Dedifferentiated amniotic fluid mesenchymal stem cell (primary cell): ENCODE data around the gene CARTPT.

ENCODE experiments used
- DNase-seq: peaks from one replicate; pipeline ENCODE4 v3.0.0-alpha.2; 2016; ENCODE audit errors: extremely low spot score

The CARTPT gene

DNA sequence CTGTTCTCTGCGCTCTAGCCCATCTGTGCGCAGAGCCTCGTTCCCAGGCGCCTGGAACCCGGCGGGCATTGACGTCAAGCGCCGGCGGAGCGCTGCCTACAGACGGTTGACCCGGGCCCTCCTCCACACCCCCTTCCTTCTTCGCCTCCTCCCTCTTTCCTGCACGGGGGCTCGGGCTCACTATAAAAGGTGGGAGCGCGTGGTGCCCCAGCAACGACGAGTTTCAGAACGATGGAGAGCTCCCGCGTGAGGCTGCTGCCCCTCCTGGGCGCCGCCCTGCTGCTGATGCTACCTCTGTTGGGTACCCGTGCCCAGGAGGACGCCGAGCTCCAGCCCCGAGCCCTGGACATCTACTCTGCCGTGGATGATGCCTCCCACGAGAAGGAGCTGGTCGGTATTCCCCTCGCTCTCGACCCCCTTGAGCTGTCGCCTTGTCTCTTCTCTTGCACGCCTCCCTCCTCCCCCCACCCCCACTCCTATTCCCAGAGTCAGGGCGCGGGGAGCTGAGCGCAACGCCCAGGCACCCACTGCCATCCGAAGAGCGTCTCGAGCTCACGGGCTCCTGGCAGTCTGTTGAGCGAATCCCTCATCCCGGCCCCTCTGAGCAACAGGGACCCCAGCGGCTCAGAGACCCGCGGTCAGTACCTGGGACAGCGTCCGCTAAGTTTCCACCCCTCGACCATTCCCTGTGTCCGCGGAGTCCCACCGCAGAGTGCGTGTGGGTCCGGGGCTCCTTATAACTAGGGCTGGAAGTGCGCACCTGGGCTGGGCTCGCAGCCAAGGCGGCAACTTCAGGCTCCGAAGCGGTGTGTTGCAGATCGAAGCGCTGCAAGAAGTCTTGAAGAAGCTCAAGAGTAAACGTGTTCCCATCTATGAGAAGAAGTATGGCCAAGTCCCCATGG, at the start of gene CARTPT:
CARTPT (plus strand) TSS at position 213 of the 902 bp plus-strand sequence; CDS start at position 232, 19 bp downstream.
- DNase-seq, result no peak

DNA sequence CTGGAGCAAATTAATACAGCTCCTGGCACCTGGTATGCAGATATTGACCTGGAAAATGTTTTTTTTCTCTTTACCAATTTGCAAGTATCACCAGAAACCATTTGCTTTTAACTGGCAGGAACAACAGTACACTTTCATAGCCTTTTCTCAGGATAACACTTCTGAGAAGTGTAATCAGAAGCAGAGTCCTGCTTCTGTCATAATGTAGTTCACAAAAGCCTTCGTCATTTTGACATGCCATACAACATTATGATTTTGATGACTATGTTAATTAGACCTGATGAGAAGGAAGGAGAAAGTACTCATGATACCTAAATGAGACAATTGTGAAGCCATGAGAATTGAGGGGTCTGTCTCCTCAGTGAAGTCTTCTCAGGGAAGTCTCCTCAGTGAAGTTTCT, 41.1 kb upstream of the CARTPT start:
- no peak for DNase-seq

GRCh38 chr5:71679714-71680113, 39.4 kb upstream of the CARTPT start:
- DNase-seq, result no peak

DNA sequence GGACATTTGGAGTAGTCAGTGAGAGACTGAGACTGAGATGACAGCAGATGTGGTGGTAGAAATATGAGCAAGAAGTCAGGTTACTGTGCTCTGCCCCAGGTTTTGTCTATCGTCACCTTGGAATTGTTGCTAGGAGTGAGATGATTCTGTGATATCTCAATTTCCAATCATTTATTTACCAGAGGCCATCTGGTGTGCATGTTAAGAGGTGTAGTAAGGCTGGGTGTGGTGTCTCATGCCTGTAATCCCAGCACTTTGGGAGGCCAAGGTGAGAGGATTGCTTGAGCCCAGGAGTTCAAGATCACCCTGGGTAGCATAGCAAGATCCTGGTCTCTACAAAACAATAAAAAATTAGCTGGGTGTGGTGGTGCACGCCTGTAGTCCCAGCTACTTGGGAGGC, 38.6 kb upstream of the CARTPT start:
- no peak for DNase-seq

DNA sequence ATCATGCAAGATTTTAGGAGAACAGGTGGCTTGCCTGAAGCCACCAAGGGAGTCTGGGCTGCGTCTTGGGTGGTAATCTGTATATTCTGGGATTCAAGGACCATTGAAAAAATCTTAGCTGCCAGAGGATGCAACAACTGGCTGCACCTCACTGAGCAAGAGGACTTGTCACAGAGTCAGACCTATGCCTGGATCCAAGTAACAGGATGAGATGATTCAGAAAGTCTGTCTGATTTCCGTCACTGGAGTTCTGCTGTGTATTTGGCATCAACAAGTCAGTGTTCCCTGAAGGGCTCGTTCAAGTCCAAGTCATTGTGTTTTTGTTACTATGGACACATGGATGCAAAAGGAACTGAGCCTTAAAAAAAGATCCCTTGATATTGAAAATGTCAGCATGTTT, 37.8 kb upstream of the CARTPT start:
- no peak for DNase-seq

DNA sequence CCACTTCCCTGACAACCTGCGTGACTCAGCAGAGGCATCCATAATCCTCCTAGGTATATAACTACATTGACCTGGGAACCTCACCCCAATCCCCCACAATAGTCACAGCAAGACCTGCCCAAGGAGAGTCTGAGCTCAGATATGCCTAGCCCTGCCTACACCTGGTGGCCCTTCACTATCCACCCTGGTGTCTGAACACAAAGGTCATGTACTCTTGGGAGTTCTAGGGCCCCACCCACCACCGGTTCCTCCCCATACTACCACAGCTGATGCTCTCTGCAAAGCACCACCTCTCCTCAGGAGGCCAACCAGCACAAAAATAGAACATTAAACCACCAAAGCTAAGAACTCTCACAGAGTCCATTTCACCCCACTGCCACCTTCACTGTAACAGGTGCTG, 34.8 kb upstream of the CARTPT start:
- no peak for DNase-seq

GRCh38 chr5:71693828-71694427, 25.1 kb upstream of the CARTPT start:
- DNase-seq, result no peak

GRCh38 chr5:71695071-71695470, 24.0 kb upstream of the CARTPT start:
- DNase-seq, result no peak

GRCh38 chr5:71695595-71695994, 23.5 kb upstream of the CARTPT start:
- no peak for DNase-seq

- no peak for DNase-seq
These were observed 21.1 kb upstream of the CARTPT start for GRCh38 chr5:71697967-71698366.

- no peak for DNase-seq
These were observed 19.8 kb upstream of the CARTPT start for GRCh38 chr5:71699233-71699632.

DNA sequence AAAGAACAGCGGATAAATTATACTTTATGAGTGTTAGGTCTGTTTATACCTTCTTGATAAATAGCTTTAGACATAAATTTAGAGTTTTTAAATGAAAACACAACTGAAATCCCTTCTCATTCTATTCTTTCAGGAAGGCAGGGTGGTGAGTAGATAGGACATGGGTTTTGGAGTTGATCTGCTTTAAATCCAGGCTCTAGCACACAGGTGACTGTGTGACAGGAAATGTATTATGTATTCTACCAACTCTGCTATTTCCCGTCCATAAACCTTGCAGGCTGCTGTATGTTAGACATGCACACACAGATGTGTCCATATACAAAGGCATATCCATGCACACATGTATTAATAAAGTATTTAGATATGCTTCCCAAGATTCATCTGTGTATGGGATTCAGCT, 19.3 kb upstream of the CARTPT start:
- DNase-seq, result no peak

DNA sequence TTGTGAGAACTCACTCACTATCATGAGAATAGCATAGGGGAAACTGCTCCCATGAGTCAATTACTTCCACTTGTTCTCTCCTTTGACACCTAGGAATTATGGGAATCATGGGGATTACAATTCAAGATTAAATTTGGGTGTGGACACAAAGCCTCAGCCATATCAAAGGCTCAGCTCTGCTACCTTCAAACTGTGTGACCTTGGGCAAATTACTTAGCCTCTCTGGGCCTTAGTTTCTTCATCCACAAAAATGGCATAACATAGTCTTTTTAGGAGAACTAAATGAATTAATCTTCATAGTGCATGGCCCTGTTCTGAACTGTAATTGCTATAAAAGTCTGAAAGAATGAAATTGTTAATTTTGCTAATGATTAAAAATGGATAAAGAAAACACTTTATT, 18.3 kb upstream of the CARTPT start:
- DNase-seq, result no peak

GRCh38 chr5:71701407-71701806, 17.7 kb upstream of the CARTPT start:
- no peak for DNase-seq

DNA sequence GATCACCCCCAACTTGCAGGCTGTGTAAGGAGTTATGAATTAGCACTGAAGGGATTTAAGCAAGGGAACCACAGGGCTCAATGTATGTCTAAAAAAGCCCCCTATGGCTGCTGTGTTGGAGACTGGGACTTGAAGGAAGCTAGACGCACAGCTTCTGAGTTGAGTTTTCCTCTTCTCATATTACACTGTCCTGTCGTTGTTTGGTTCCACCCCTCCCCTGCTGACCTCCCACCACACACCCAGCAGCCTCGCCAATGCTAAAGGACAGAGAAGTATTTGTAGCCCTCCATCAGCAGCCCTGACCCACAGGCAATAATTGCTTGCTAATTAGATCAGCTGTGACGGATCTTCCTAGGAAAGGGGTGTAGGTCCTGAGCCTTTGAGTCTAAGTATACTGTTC, 15.1 kb upstream of the CARTPT start:
- DNase-seq, result no peak

DNA sequence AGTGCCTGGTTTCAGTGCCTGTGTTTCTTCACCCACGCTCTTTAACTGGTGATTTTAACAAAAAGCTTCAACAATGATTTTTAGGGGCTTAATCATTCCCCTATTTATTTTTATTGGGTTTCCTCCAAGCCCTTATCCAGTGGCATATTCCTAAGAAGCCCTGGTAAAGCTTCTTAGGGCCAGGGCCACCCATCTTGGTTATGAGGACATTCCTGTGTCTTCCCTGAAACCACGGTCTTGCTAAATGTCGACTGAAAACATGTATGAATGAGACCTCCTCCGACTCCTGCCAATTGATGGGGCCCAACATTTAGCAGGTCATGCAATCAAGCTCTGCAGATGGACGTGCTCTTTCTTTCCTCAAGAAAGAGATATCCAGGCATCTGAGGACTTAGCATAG, 13.7 kb upstream of the CARTPT start:
- DNase-seq, result no peak

- no peak for DNase-seq
These were observed 12.2 kb upstream of the CARTPT start for GRCh38 chr5:71706906-71707305.

DNA sequence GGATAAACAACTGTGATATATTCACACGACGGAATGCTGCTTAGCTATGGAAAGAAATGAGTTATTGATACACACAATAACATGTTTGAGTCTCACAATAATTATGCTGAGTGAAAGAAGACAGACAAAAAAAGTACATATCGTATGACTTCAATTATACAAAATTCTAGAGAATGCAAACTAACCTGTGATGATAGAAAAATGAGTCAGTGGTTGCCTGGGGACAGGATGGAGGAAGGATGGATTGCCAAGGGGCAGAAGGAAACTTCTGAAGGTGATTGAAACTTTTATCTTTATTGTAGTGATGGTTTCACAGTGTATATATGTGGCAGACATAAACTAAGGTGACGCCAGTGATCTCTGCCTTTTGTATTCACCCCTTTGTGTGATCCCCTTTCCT, 7.5 kb upstream of the CARTPT start:
- no peak for DNase-seq

DNA sequence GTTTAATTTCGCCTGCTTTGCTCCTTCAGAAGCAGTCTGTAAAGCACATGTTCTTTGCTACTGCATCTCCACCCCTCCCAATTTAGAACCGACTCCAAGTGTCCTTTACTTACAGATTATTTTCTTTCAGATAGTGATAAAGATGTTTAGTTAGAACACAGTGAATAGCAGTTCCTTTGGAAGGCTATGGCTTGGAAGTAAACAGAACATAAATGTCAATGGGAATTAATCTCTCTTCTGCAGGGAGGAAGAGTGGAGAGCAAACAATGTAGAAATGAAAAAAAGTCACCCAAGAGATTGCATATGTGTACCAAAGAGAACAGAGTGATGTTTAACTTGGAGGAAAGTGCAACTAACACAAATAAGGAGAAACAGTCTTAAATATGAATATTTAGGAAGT, 4.2 kb upstream of the CARTPT start:
- no peak for DNase-seq

DNA sequence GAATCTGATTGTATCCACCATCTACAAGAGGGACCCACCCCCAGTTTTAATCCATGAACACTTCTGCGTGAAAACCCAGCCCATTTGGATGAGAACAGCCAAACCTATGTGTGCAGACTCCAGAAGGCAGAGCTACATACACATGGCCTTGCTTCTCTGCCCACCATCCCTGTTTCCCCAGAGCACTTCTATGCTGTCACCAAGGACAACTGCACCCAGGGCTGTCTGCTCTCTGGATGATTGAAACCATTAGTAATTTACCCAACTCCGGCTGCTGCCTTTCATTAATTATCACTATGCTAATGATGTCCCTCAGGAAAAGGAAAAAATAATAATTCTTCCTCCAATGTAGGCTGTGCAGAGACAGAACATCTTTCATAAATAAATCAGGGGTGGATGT, 8.9 kb downstream of the CARTPT start:
- DNase-seq, result no peak

- DNase-seq, result no peak
These were observed 11.9 kb downstream of the CARTPT start for GRCh38 chr5:71731015-71731414.

DNA sequence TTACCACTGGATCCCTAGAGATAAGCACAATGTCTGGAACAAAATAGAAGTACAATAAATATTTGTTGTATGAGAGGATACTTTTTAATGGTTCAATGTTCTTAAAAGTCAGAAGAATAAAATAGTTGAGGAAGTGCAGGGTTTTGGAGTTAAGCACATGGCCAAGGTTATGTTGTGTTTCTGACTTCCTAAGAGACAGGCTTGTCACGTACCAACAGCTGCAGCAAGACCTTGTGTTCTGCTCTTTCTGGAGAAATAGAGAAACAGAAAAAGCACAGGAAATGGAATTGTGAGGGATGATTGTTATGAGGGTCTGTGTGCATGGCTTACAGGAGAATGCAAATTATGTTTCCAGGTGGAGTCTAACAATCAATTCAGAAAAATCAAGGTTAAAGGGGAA, 12.9 kb downstream of the CARTPT start:
- DNase-seq, result no peak

DNA sequence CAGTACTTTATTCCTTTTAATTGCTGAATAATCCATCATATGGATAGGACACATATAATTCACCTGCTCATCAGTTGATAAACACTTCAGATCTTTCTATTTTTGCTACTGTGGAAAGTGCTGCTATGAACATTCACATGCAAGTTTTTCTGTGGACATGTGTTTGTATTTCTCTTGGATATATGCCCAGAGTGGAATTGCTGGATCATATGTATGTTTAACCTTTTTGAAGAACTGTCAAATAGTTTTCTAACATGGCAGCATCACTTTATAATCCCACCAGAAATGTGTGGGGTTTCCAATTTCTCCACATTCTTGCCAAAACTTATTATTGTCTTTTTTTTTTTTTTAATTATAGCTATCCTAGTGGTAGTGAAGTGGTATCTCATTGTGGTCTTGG, 15.1 kb downstream of the CARTPT start:
- DNase-seq, result no peak
